HG03064 (cell line): ENCODE data around the gene SHOC2.

Experiments used
- ATAC-seq: cut with Tn5 transposase; IDR thresholded peaks from one replicate; pipeline ENCODE4 v1.9.1; 2021; ENCODE audit warnings: low read depth; ENCODE audit not compliant: unreplicated experiment

SHOC2 gene

DNA sequence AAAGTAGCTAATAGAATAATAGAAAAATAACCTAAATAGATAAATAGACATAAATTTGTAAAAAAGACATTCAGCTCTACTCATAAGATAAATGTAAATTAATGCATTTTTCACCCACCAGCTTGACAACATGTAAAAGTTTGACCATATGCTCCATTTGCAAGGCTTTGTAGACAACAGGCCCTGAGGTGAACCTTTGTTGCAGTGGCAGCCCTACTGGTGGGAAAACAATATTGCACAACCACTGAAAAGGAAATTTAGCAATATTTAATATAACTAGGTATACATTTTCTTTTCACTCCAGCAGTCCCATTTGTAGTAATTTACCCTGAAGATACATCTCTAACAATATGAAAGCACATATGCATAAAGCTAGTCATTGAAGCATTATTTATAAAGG is 118.5 kb downstream of the SHOC2 start:
- ATAC-seq, result no peak

DNA sequence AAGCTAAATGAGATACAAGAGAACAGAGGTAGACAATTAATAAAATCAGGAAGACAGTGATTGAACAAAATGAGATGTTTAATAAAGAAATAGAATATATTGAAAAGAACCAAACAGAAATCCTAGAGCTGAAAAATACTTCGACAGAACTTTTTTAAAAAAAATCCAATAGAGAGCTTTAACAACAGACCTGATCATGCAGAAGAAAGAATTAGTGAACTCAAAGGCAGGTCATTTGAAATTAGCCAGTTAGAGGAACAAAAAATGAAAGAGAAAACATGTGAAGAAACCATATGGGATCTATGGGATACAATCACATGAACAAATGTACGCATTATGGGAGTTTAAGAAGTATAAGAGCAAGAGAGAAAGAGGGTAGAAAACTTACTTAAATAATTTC is 120.1 kb downstream of the SHOC2 start:
- no peak for ATAC-seq

DNA sequence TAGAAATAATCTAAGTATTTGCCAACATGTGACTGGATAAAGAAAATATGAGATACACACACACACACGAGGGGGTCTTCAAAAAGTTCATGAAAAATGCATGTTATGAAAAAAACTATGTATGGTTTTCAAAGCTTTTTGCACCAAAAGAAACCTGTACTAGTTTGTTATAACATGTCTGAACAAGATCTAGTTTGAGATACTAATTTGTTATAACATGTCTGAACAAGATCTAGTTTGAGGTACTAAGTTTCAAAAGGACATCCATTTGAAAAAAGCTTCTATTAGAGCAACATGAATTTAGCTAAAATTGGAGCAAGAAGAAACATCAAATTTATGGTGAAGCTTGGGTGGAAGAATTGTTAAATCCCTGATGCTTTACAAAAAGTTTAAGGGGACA is 137.6 kb downstream of the SHOC2 start:
- no peak for ATAC-seq
